ENCODE measurements around the gene FAH.

DNA sequence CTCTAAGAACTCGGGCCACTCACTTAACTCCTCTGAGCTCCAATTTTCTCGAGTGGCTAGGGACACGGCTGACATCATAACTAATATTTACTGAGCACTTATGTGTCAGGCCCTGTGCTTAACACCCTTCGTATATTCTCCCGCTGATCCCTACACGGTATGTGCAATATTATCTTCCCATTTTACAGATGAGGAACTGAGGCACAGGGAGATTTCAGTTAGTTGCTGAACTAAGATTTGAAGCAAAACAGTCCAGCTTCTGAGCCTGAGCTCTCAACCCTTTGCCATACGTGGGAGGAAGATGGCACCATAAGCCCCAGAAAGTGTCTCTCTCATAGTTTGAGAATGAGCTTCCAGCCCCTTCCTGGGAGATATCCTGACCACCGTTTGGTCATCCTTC, 19.6 kb downstream of the FAH start:
- no peak for TF ChIP-seq POLR2A (IDR thresholded peaks at IDR 0.05)
- TF ChIP-seq EP300 (IDR thresholded peaks at IDR 0.05): no peak
- no peak for TF ChIP-seq CTCF (IDR thresholded peaks at IDR 0.05)
